GM12875 (cell line): ENCODE data around the gene GBX1.

Experiments used
- H3K4me3 ChIP-seq: one replicate; pipeline ENCODE4 v1.5.1; 2011; ENCODE audit warnings: low read depth, low read length, control low read depth
- CTCF ChIP-seq: IDR thresholded peaks from 2 replicates; pipeline ENCODE4 v1.5.1; 2011; ENCODE audit warnings: low read depth, mild to moderate bottlenecking, control low read depth, inconsistent platforms, low read length, moderate library complexity, borderline replicate concordance; ENCODE audit not compliant: insufficient read depth

The GBX1 gene

DNA sequence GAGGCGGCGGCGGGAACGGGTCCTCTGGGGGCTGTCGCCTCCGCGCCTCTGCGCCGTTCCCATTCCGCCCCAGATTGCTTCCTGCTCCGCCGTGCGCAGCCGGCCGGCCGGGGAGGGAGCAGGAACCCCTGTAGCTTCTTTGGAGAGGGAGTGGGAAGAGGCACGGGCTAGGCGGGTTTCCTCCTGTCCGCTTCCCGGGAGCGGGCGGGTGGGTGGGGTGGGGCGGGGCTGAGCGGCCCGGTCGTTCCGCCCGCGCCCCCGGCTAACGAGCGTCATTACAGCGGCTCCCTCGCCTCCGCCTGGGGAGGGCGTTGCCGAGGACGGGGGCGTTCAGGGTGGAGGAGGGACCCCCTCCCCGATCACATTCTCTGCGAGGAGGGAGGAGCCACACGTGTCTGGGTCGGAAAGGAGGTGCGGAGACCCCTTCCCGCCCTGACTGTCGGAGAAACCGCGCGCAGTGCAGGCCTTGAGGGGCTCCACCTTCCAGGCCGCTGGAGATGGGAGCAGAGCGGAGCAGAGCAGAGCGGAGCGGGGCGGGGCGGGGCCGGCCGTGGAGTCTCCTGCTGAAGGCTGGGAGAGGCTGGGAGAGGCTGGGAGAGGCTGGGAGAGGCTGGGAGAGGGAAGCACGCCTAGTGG, 41.5 kb downstream of the GBX1 start:
- H3K4me3 ChIP-seq = no peak overlapping the region
- no peak for TF ChIP-seq CTCF

- TF ChIP-seq CTCF = no peak
- H3K4me3 ChIP-seq = no peak overlapping the region
Observed at GRCh38 chr7:151125470-151125845, 42.0 kb downstream of the GBX1 start.

DNA sequence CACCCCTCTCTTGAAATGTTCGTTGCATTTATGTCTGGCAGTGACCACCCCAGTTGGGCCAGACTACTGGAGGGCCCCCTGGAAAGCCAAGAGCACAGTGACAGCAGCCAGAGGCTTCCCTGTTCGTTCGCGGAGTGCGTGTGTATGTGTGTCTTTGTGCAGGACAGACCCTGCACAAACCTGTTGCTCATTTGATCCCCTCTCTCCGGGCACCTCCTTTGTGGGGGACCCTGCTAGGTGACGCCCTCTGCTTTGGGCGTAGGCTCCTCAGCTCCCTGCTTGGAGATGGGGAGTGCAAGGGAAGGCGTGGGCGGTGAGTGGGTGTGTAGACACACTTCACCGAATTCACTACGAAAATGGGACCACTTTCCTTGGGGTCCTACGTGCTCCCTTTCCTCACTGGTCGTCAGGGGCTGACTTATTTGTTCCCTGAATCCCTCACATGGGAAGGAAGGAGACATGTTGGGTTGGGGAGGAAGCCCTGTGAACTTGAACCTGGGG, 42.5 kb downstream of the GBX1 start:
- no peak for TF ChIP-seq CTCF
- H3K4me3 ChIP-seq = no peak overlapping the region

DNA sequence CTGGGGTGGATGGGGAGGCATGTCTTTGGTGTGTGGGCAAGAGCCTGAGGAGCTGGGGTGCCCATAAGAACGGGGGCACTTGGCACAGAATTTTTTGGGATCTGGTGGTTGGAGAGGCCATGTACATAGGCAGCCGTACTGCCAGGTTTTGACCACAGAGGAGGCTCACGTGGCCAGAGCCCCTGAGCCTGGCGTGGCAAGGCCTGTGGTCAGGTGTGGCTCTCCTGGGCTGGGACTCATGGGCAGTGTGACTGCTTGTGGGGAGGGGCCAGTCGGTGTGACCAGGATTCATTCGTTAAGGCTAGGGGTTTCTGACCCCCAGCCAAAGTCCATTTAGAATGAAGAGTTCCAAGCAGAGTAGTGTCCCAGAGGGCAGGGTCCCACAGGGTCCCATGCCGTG, 43.0 kb downstream of the GBX1 start:
- no peak for TF ChIP-seq CTCF
- no peak overlapping the region for H3K4me3 ChIP-seq

- peak; percentile 99 for TF ChIP-seq CTCF
- H3K4me3 ChIP-seq = no peak overlapping the region
Observed at GRCh38 chr7:151123822-151124464, 43.6 kb downstream of the GBX1 start.

GRCh38 chr7:151123158-151123821, 44.2 kb downstream of the GBX1 start:
- H3K4me3 ChIP-seq = no peak overlapping the region
- no peak for TF ChIP-seq CTCF
